HG03565 (cell line): ENCODE results near the gene PDZRN3.

Source experiments
- ATAC-seq: cut with Tn5 transposase; IDR thresholded peaks from one replicate; pipeline ENCODE4 v1.9.1; 2021; ENCODE audit warnings: mild to moderate bottlenecking, moderate library complexity; ENCODE audit not compliant: unreplicated experiment

Gene PDZRN3

DNA sequence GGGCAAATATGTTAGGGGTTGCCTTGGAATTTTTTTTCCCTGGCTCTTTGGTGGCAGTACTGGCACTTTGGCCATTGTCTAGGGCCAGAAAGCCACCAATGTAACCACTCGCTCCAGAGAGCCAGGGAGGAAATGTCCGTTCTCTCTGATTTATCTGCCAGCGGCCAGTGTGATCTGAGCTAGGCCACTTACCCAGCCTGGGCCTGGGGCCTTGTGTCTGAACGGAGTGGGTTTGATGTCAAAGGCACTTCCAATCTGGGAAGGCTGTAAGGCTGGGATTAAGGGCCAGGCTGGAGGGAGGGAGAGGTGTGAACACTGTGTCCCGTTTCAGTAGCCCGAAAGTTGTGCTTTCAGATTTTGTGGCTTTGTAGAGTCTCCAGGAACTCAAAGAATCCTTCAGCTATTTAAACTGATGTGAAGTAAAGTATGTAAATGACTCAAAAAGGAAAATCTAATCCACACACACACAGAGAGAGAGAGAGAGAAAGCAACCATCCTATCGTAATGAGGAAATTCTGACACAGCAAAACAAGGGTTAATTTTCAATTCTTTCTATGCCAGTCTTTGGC is 271.0 kb downstream of the PDZRN3 start:
- no peak for ATAC-seq

DNA sequence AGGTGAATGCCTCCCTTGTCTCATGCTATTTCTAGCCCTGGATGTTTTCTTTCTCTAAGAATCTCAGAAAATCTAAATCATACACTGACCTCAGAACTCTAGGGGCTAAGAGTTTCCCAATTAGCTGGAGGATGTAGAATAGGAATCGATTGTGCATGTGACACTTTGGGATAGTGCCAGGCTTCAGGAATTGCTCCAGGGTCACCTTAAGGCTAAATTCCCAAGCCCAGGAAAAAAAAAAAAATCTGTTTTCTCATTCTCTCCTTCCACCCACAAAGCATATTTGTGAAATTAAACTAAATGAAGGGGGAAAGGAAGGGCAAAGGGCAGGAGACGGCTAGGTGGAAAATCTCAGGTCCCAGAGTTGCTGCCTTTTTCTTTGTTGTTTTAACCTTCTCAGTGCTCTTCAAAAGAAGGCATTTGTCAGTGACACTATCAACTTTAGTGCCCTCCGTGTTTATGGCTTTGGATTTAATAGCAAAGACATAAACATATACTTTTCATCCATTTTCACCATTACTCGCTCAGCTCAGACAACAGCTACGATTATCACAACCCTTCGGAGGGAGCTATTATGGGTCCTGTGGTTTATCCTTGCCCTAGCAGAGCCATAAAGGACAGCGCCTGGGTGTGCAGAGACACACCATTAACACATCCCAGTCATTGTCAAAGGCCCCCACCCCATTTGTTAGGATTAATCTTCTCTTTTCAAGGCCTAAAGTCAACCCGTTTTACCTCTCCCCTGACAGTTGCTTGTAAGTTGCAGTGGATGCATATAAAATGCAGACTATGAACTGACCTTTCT is 271.7 kb downstream of the PDZRN3 start:
- ATAC-seq = no peak

- ATAC-seq = no peak
Measured at GRCh38 chr3:73351423-73352071, 273.2 kb downstream of the PDZRN3 start.

- ATAC-seq = no peak
Measured at GRCh38 chr3:73350996-73351395, 273.7 kb downstream of the PDZRN3 start.

DNA sequence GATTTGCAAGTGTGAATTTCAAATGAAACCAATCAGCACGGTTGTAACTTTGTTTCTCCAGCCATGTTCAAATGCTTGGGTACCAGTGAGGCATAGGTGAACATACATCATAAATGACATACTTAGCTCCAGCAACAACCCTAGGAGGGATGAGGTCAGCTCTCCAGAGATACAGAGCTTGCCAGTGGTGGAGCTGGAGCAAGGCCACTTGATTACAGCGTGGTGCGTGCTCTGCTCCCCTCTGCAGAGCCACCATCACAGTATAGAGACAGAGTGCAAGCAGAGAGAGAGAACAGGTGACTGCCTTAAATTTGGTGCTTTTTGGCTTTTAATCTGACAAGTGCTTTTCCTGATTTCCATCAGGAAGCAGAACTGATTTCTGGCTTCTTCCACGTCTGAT is 275.1 kb downstream of the PDZRN3 start:
- no peak for ATAC-seq

- no peak for ATAC-seq
Measured at GRCh38 chr3:73342077-73342476, 282.7 kb downstream of the PDZRN3 start.

GRCh38 chr3:73341272-73341935 is 283.3 kb downstream of the PDZRN3 start:
- ATAC-seq = no peak

DNA sequence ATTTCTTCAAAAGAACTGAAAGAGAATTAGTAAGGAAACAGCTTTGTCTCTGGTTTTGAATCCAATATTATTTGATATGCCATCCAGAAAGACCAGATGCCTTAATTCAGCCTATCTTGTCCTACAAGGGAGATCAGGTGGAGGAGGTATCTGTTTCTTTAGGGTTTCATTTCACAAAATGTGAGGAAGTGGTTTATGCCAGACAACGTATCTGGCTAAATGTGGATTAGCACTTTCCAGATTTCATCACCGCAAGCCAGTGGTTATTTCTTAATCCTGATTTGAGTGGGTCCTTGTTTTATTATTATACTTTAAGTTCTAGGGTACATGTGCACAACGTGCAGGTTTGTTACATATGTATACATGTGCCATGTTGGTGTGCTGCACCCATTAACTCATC is 292.2 kb downstream of the PDZRN3 start:
- no peak for ATAC-seq
